Liver (tissue), 3 donors: Measurements from ENCODE around the gene INHBA.

ENCODE experiments used
- ATF3 ChIP-seq: IDR thresholded peaks from 2 replicates; pipeline ENCODE4 v1.6.1; 2016; ENCODE audit warnings: antibody characterized with exemption
- CTCF ChIP-seq: fragments of 150-350 bp; IDR thresholded peaks from 2 replicates; pipeline ENCODE4 v1.5.1; 2017; ENCODE audit warnings: improper control_type of control experiment, low read depth, low read length; ENCODE audit not compliant: missing input control
- EGR1 ChIP-seq, 2 donors: IDR thresholded peaks; 2 replicates each; pipeline ENCODE4 v1.6.1; 2016 to 2018; ENCODE audit warnings: antibody characterized with exemption in 2 of 2, low read depth in 2 of 2
- HNF4A ChIP-seq, 2 donors: conservative IDR thresholded peaks; 2 replicates each; pipeline ENCODE4 v1.6.1; 2016; ENCODE audit warnings: antibody characterized with exemption in 2 of 2, mild to moderate bottlenecking in 2 of 2
- NR2F2 ChIP-seq: IDR thresholded peaks from 2 replicates; pipeline ENCODE4 v1.6.1; 2016; ENCODE audit warnings: antibody characterized with exemption
- RAD21 ChIP-seq, 2 donors: IDR thresholded peaks; 2 replicates each; pipeline ENCODE4 v1.6.1; 2016; ENCODE audit warnings: antibody characterized with exemption in 2 of 2, mild to moderate bottlenecking in 2 of 2
- REST ChIP-seq: IDR thresholded peaks from 2 replicates; pipeline ENCODE4 v1.6.1; 2016; ENCODE audit warnings: antibody characterized with exemption, mild to moderate bottlenecking
- SP1 ChIP-seq: IDR thresholded peaks from 2 replicates; pipeline ENCODE4 v1.6.1; 2018; ENCODE audit warnings: antibody characterized with exemption, mild to moderate bottlenecking
- TAF1 ChIP-seq: conservative IDR thresholded peaks from 2 replicates; pipeline ENCODE4 v1.6.1; 2016; ENCODE audit warnings: antibody characterized with exemption, mild to moderate bottlenecking
- ZBTB33 ChIP-seq: IDR thresholded peaks from 2 replicates; pipeline ENCODE4 v1.6.1; 2016; ENCODE audit warnings: antibody characterized with exemption
- donor health status: healthy.
- donor health status: healthy.

GRCh38 chr7:41698726-41699125 lies 4.2 kb downstream of the INHBA start:
- TF ChIP-seq CTCF (no peak), TAF1 (no peak), REST (no peak), ATF3 (no peak), SP1 (no peak), RAD21 (IDR thresholded peaks at IDR 0.05) (no peak), NR2F2 (no peak), ZBTB33 (no peak), EGR1 (IDR thresholded peaks at IDR 0.05; ENCODE audit: low read depth in 2 of 2) (no peak), HNF4A (conservative IDR thresholded peaks at IDR 0.05) (no peak)
